Stimulated activated CD4-positive, alpha-beta T cell treated with anti-CD3 and anti-CD28 coated beads, Interleukin-15, amount 100 ng/mL, for 24 hours (primary cell): ENCODE measurements around the gene CLDN6.

Experiments used
- DNase-seq: peaks from one replicate; pipeline ENCODE4 v3.0.0-alpha.2; 2020

CLDN6 gene

DNA sequence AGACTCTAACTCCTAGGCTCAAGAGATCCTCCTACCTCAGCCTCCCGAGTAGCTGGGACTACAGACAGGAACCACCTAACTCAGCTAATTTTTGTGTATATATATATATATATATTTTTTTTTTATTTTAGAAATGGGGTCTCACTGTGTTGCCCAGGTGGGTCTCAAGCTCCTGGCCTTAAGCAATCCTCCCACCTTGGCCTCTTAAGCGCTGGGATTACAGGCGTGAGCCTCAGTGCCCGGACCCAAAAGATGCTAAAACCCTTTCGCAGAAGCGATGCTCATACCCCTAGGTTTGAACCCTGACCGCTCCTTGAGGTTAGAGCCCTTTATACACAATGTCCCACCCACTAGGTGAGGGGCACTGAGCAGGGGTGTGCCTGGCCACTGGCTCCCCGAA, 7.5 kb downstream of the CLDN6 start:
- no peak for DNase-seq

DNA sequence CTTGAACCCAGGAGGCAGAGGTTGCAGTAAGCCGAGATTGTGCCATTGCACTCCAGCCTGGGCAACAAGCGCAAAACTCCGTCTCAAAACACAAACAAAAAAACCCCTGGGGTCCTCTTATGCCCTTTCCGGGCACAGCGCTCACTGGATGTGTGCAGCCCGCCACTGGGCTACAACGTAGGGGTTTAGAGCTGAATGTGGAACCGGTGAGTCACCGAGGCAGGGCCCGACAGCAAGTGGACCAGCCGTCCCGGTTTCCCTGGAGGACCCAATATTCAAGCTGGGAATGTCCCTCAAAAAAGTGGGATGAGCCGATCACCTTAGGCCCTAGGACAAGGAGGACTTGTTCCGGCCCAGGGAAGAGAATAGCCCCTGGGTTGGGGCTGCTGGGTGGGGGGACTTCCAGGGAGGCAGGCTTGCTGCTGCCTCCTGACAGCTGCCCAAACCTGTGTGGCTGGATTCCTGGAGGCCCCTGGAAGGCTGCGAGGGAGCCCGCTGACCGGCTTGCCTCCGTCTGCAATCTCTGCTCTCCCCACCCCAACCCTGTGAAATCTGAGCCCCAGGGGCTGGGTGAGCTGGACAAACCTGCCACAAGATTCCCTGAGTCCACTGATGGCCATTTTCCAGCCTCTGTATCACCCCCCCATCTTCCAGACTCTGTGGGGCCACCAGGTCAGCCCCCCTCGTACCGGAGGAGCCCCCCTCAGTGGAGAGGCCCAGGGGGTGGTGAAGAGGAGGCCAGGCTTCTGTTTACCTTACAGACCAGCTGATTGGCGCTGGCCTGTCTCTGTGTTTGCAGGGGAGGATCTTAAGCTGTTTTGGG, 8.2 kb downstream of the CLDN6 start:
- no peak for DNase-seq

DNA sequence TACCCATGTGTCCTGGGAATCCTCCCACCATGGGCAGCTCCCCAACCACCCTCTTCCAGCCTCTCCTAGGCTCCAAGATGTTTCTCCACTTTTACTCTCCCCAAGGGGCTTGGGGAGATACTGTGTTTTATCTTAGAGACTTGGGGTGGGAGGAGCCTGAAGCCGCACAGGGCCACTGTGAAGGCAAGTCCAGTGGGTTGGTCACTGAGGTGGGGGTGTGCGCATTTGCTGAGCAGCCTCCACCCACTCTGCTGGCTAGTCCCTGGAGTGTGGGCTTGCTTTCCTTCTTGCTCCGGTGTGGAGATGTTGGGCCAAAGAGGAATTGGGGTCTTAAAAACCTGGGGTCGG, 9.3 kb downstream of the CLDN6 start:
- no peak for DNase-seq

DNA sequence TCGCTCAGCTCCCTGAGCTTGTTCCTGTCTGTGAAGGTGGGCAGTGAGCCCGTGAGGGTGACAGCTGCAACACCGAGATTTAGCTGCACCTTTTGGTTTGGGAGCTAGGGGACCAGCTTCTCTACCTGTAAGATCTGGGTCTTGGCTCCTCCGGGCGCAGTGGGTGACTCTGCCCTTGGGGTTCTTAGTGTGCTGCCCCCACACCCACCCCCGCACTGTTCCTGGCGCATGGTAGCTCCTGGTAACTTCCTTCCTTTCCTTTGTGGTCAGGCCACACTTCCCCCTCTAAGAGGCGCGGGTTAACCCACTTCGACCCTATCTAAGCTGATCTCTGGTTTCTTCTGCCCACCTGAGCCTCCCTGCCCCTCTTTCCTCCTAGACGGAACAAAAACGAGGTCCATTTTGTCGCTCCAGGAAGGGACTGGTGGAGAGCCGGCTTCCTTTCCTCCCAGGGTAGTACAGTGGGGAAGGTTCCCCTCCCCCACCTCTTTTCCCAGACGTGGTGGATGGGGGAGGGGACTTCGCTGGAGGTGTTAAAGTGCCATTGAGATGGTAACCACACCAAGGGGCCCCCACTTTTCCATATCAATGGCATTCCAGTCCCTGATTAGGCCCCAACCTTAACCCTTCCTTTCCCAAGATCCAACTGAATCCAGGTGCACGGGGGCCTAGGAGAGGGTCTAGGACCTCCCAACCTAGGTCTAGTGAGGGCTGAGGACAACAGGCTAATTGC, 9.9 kb downstream of the CLDN6 start:
- DNase-seq, result no peak

DNA sequence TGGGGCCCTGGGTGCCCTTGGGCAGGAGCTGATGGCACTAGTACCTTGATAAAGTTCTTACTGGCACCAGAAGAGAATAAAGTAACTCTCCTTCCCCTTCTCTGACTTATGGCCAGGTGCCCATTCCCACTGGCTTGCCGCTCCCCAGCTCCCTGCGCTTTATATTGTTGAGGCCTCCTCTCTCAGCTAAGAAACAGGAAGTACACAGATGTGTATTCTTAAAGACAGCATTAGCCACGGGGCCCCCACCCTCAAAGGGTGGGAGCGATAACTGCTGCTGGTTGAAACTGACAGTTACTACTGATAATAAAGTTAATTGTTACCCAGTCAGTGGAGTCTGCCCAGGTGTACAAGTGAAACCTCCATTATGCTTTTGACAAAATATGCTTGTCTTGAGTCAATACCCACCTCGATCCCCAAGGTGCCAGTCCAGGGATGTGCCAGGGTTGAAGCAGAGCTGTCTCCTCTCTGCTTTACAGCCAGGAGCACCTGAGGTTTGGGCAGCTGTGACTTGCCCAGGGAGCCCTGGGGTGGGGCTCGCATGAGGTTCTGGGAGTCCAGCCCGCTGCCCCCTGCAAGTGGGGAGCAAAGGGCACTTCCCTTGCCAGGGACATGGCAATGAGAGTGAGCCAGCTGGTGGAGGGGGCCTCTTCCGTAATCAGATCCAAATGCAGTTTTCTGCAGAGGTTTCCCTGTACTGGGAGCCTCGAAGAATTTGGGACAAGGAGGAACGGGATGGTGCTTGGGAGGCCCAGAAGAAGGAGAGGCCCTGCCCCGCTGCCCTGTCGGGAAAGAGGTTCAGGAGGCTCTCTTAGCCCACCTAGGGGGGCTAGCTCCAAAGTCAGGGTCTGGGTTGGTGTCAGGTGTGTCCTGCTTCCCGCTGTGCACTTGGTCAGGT, 10.7 kb downstream of the CLDN6 start:
- no peak for DNase-seq

DNA sequence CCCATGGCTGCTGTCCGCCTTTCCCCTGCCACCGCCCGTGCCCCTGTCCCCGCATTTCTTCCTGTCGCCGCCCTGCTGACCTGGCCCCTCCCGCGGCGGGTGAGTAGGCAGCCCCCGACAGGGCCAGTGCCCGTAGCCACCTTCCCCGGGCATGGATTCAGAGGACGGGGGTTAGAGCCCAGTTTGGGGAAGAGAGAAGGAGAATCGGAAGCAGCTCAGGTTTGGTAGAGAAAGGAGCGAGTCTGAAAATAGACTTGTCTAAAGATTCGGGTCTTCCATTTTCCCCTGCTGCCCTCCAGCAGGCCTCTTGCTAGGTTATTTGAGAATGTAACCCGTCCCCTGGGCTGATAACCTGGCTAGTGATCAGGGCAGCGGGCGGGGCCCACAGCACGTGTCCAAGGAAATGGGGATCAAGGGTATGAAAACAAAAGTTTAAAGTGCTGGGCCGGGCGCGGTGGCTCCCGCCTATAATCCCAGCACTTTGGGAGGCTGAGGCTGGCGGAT, 13.2 kb downstream of the CLDN6 start:
- no peak for DNase-seq

DNA sequence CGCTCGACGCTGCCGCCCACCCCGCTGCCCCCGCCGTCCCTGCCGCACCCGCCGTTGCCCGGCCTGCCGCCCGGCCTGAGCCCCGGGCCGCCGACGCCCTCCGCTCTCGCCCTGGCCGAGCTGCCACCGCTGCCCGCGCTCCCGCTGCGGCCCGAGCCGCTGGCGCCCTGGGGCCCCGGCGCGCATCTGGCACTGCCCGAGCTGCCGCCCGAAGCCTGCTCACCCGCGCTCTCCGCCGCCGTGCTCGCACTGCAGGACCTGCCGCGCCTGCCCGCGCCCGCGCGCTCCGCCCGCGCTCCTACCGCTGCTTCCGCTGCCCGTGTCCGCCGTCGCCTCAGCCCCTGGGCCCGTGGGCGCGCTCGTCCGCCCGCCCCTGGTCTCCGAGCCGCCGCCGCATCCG, 13.7 kb downstream of the CLDN6 start:
- DNase-seq, result peak; percentile 34

DNA sequence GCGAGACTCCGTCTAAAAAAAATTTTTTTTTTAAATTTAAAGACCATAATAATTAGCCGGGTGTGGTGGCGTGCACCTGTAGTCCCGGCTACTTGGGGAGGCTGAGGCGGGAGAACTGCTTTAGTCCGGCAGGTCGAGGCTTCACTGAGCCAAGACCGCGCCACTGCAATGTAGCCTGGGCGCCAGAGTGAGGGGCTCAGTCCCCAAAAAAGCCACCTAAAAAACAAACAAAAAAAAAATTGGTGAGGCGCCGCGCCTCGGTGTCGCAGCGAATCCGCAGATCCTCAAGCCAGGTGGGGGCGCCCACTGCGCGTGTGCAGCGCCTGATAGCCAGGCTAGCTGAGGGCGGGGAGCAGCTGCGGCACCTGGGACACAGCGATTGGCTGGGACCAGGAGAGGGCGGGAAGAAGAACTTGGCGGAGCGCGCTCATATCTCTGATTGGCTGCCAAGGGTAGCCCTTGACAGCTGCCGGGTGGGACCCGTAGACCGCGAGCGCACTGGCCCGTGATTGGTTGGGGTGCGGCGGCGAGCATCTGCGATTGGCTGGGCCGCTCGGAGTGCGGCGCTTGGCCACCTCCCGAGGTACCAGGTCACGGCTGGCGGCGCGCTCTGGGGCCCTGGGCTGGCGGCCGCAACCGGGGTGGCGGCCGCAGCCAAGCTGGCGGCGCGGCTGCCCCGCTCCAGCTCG, 14.3 kb downstream of the CLDN6 start:
- peak; percentile 98 for DNase-seq

DNA sequence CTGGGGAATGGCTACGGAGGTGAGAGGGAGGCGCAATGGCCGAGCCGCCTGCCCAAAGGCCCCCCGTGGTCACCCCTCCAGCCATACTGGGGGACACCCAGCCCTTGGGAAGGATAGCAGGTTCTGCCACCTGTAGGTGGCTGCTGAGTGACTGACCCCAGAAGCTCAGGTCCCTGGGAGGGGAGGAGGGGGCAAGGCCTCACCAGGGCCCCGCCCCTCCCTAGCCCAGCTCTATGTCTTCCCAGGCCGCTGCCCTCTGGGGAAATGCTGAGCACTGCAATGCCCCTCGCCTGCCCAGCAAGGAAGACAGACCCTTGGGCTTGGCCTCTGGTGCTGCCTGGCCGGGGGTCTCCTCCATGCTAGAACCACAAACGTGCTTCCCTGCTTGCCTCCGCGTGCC, 16.7 kb downstream of the CLDN6 start:
- no peak for DNase-seq

DNA sequence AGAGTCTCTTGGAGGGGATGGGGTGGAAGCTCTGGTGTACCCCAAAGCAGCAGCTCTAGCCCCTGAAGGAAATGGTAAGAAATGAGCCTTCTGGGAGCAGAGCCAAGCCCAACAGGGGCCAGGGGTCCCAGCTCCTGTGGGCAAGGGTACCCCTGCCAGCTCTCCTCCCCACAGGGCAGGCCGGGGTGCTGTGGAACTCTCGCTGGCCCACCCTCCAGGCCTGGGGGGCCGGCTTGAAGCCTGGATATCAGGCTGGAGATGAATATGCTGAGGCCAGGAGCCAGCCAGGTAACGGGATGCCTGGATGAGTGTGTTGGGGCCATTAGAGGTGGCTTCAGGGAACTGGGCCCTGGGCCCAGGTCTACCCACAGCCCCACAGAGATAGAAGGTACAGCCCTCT, 17.4 kb downstream of the CLDN6 start:
- DNase-seq, result no peak

DNA sequence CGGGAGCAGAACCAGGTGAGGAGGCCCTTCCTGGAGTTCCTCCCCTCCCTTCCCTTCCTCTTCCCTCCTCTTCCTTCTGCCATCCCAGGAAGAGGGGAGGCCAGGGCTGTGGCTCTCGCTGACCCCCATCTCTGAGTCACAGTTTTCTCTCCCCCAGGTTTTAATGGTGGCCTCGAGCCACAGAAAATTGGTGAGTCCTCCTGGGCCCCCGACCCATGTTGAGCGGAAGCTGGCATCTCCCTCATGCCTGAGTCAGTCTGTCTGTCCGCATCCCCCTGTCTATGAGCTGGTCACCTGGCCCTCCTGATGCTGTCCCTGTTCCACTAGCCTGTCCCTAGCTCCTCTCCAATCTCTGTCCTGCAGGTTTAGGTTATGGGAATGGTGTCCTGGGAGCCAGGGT, 18.1 kb downstream of the CLDN6 start:
- DNase-seq, result no peak

DNA sequence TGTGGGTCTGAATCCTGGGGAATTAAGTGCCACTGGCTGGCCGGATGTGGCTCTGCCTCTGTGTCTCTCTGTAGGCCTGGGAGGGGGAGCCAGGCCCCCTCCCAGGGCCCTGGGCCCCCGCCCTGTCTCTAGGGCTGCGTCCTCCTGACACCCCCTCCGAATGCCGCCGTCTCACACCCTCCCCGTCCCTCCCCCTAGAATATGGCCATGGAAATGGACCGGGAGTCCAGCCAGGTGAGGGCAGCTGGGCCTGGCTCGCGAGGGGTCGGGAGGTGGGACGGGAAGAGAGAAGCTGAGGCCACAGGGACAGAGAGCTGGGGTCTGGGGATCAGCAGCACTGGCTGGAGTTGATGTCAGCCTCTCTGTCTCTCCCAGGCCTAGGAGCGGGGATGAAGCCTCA, 21.7 kb downstream of the CLDN6 start:
- no peak for DNase-seq

DNA sequence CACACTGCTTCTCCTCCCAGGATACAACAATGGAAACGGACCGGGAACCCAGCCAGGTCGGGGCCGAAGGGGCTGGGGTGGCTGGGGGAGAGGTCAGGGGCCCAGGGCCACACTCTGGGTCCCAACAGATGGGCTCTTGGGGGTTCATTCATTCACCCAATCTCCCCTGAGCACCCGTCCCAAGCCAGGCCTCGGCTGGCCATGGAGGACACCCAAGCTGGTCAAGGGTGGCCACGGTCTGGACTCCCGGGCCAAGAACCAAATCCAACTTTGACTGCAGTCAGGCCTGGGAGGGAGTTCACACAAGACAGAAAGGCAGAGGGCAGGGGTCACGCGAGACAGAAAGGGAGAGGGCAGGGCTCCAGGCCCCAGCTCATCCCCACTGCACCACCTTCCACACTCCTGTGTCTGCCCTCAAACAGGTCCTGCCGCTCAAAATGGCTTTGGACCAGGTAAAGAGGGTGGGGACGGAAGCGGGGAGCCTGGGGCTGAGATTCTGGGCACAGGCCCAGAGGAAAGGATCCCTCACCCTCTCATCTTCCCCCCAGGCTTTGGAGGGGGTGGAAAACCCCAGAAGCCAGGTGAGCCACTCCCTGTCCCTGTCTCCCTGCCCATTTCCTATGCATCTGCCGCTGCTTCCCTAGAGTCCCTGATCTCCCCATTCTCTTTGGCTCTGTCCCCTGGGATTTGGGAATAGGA, 25.5 kb downstream of the CLDN6 start:
- no peak for DNase-seq

DNA sequence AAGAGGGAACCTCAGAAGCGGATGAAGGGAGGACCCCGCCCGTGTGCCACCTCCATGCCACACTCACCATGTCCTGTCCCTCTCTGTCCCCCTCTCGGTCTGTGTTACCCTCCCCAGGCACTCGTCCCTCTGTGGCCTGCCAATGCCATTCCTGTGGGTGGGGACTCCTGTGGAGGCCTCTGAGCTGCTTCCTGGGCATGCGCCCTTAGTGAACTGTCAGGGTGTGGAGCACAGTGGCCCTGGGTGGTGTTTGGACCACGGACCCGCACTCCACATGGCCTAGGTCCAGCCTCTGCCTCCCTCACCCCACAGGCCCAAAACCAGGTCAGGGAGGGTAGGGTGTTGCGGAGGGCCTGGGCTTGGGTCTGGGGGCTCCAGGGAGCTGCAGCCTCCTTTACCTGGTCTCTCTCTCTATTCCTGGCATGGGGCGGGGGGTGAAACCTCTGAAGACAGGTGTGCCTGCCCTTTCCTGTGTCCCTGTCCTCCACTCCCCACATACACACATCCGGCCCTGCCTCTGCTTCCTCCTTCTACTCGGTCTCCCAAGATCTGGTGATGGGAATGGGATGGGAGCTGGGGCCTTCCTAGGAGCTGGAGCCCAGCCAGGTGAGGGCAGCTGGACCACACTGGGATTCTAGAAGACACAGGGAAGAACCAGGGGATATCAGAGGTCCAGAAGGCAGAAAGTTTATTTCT, 26.3 kb downstream of the CLDN6 start:
- DNase-seq, result no peak

DNA sequence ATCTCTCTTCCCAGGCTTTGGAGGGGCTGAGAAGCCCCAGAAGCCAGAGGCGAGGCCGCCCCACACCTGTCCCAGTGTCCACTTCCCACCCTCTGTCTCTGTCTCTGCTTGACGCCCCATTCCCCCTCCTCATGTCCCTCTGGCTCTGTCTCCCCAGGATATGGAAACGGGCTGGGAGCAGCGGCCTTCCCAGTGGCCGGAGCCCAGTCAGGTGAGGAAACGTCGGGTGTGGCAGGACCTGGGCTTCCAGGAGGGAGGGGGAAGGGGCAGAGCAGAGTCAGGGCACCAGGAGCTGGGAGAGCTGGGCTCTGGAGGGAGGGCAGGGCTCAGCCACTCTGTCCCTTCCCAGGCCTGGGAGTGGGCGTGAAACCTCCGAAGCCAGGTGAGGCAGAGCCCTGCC, 27.1 kb downstream of the CLDN6 start:
- no peak for DNase-seq

DNA sequence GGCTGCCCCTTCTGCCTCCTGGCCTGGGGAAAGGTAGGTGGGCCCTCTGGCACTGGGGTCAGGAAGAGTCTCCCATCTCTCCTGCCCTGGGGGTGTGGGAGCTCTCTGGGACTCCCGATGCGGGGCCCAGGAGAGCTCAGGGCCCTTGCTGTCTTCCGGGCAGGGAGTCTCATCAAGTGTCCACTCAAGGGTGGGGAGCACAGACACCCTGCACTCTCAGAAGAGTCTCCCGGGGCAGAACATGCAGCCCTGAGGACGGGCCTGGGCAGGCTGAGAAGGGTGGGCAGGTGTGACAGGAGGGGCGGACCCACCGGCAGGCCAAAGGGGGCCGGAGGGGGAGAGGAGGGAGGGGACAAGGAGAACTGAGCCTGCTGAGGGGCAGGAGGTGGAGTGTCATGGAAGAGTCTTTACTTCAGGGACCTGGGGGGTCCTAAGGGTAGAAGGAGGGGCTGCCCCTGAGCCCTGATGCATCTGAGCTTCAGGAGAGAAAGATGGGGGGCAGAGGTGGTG, 29.3 kb downstream of the CLDN6 start:
- DNase-seq, result no peak

DNA sequence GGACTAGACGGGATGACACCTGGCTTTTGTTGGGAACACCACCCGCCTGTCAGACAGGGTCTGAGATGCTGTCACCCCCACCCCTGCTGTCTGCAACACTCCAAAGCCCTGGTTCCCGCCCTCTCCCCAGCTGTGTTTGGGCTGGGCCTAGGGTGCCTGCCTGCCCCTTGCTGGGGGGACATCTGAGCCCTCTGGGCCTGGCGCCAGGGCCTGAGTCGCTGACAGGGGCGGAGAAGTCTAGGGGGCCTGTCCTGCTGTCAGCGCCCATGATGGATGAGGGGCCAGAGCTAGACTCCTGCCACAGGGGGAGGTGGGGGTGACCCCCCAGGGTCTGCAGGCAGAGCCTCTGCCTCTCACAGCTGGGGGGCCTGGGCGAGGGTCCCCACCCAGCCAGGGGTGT, 30.1 kb downstream of the CLDN6 start:
- DNase-seq, result no peak

DNA sequence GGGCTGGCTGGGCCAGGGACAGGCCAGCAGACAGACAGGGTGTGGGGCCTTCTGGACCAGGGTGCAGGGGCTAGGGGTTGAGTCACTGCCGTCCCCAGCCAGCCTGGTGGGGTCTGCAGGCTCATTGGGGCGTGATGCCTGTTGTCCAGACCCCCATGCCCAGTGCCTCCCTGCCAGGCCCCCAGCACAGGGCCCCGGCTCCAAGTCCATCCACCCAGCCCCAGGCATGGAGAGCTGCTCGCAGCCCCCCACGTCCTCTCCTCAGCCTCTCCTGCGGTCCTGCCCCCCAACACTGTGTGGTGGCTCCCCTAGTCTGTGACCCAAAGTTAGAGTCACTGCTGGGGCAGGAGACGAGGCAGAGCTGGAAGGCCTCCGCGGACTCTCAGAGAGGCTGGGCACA, 30.7 kb downstream of the CLDN6 start:
- no peak for DNase-seq

DNA sequence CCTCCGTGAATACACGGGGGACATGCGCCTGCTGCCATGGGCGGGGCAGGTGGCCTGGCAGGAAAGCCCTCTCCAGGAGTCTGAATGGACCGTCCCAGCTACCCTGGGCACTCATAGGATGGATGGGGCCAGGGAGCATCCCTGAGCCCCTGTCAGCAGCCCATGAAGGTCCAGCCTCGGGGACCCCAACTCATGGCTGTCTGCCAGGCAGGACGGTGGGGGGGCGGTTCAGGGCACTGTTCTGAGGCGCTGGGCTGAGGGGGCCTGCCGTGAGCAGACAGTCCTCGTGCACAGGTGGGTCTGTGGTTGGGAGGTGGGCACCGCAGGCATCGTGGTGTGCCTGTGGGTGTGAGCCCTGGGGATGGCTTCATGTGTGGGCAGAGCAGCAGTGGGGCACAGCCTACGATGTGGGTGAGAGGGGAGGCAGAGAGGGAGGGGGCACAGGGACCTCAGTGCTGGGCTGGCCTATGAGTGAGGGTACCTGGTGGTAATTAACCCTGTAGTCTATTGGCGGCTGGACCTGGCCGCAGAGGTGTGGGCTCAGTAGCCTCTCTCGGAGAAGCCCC, 31.3 kb downstream of the CLDN6 start:
- no peak for DNase-seq

DNA sequence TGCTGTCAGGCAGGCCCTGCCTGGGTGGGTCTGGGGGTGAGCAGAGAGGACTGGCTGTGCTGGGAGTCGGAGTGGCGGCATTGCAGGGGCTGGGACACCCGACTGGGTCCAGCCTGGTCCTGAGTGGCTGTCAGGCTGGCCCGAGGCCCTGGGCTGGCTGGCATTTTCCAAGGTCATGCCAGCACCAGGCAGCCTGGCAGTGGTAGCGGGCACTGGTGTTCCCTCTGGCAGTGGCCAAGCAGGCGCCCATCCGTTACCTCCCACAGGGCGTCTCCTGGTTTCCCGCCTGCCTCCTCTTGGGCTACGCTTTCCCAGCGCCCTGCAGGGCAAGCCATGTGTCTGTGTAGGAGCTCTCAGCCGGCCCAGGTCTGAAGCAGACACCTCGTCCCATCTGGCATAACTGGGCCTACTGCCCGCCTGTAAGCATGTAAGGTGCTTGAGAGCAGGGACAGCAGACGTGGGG, 32.1 kb downstream of the CLDN6 start:
- DNase-seq, result no peak

DNA sequence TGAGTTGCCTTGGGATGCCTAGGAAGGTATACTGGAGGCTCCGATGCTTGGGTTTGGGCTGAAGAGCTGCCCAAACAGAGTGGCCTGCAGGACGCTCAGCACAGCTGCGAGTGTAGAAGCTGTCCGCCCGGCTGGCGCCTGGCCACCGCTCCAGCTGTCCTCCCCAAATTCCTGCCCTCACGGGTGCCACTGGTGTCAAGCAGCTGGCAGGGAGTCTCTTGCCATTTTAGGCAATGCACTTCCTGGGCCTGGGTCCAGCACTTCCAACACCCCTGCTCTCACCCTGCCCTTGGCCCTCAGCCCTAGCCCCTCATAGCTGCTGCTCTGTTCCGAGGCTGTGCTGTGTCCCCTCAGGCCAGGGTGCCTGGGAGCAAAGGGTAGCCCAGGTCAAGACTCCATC, 32.5 kb downstream of the CLDN6 start:
- no peak for DNase-seq
